GM19043 (cell line): ENCODE data around the gene PPP2R3A.

Source experiments
- ATAC-seq: cut with Tn5 transposase; IDR thresholded peaks from one replicate; pipeline ENCODE4 v1.9.1; 2021; ENCODE audit warnings: low read depth; ENCODE audit not compliant: unreplicated experiment

The PPP2R3A gene

GRCh38 chr3:136018876-136019275 is 53.3 kb downstream of the PPP2R3A start:
- no peak for ATAC-seq

GRCh38 chr3:136021803-136022202 is 56.3 kb downstream of the PPP2R3A start:
- no peak for ATAC-seq

GRCh38 chr3:136022529-136023263 is 57.2 kb downstream of the PPP2R3A start:
- no peak for ATAC-seq

GRCh38 chr3:136023264-136023978 is 57.9 kb downstream of the PPP2R3A start:
- ATAC-seq = no peak

GRCh38 chr3:136036306-136036705 is 70.8 kb downstream of the PPP2R3A start:
- no peak for ATAC-seq

- ATAC-seq = no peak
Observed at GRCh38 chr3:136038668-136039067, 73.1 kb downstream of the PPP2R3A start.

GRCh38 chr3:136042608-136043221 is 77.2 kb downstream of the PPP2R3A start:
- ATAC-seq = no peak

GRCh38 chr3:136044980-136045745 is 79.6 kb downstream of the PPP2R3A start:
- no peak for ATAC-seq

- ATAC-seq = no peak
Observed at GRCh38 chr3:136048068-136048467, 82.5 kb downstream of the PPP2R3A start.

- ATAC-seq = no peak
Observed at GRCh38 chr3:136050250-136050649, 84.7 kb downstream of the PPP2R3A start.

- ATAC-seq = no peak
Observed at GRCh38 chr3:136055491-136055890, 90.0 kb downstream of the PPP2R3A start.

- no peak for ATAC-seq
Observed at GRCh38 chr3:136067211-136067610, 101.7 kb downstream of the PPP2R3A start.

- ATAC-seq = no peak
Observed at GRCh38 chr3:136068708-136069107, 103.2 kb downstream of the PPP2R3A start.

- no peak for ATAC-seq
Observed at GRCh38 chr3:136069933-136070332, 104.4 kb downstream of the PPP2R3A start.

GRCh38 chr3:136070334-136070733 is 104.8 kb downstream of the PPP2R3A start:
- no peak for ATAC-seq

- ATAC-seq = no peak
Observed at GRCh38 chr3:136070953-136071949, 105.7 kb downstream of the PPP2R3A start.

GRCh38 chr3:136074546-136075170 is 109.1 kb downstream of the PPP2R3A start:
- no peak for ATAC-seq

GRCh38 chr3:136075218-136075808 is 109.8 kb downstream of the PPP2R3A start:
- ATAC-seq = no peak

GRCh38 chr3:136075811-136076210 is 110.3 kb downstream of the PPP2R3A start:
- ATAC-seq = no peak
